ENCODE results near the gene PARP4. TPM values are rescaled to one million over a fixed set of nuclear protein-coding genes. Genes with fewer than 3 reads are reported as not detected.
A peak's percentile ranks its signal among the peaks of the same experiment; 100 is the strongest.
"Not testable (repeated sequence)": the region's sequence is repeated elsewhere in the genome, so short reads cannot be mapped to it uniquely, and the experiment has no call there.

Gene PARP4
- 31.5 and 35.5 TPM in 2 replicates for total RNA-seq
- long read RNA-seq, full-length matches to known transcripts, result 2 of 102 reads
- long read RNA-seq, partial matches to known transcripts, result 88 of 102 reads
- long read RNA-seq, other reads (novel, unspliced or antisense), result 12 of 102 reads

DNA sequence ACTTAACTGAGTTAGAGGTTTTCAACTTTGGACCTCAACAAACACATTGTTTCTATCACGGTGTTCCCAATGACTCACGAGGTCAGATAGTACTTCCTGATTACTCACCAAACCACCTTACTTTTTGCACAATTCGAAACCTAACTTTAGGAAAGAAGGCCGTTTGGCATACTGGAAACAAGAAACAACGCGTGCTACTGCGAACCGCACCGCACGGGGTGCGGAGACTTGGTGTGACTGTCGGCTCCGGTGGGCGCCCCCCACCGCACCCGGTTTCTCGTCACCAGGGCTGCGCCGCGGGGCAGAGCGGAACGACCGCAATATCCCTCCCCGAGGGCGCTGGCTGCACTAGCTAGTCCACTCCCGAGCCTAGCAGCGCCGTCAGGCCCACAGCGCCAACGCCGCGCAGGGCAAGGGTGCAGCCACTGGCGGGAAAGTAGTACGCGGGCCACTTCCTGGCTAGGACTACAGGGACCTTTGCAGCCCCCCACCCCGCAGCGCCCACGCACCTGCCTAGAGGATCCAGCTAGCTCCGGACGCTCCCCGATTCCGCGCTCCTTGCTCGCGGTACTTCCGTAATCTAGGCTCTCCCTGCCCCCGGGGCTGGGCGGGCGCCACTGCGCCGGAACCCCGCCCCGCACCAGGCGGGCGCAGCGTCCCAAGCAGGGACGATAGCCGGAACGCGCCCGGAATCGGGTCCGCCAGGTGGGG lies at the start of gene PARP4:
Gene PARP4 (minus strand): TSS at position 582 of the 711 bp plus-strand sequence. CDS start 9,002 bp downstream, outside the sequence.
- peak within 1 kb of the TSS; percentile 85 for H3K4me3 Mint-ChIP-seq (ENCODE audit: unreplicated experiment)
- no peaks in the 10 kb centered on the region for H3K9me3 Mint-ChIP-seq (ENCODE audit: unreplicated experiment)

DNA sequence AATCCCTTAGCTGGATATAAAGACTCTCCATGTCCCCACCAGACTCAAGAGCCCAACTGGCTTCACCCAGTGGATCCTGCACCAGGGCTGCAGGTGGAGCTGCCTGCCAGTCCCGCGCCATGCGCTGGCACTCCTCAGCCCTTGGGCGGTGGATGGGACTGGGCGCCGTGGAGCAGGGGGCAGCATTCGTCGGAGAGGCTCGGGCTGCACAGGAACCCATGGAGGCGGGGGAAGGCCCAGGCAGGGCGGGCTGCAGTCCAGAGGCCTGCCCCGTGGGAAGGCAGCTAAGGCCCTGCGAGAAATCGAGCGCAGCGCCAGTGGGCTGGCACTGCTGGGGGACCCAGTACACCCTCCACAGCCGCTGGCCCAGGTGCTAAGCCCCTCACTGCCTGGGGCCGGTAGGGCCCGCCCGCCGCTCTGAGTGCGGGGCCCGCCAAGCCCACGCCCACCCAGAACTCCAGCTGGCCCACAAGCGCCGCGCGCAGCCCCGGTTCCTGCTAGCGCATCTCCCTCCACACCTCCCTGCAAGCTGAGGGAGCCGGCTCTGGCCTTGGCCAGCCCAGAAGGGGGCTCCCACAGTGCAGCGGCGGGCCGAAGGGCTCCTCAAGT lies 48.1 kb upstream of the PARP4 start:
- peaks cover 36% of the 10 kb centered on the region for H3K27me3 Mint-ChIP-seq (ENCODE audit: unreplicated experiment)
- not testable (repeated sequence) for H3K4me1 Mint-ChIP-seq (ENCODE audit: unreplicated experiment); H3K4me3 Mint-ChIP-seq (ENCODE audit: unreplicated experiment); H3K36me3 Mint-ChIP-seq (ENCODE audit: unreplicated experiment); DNase-seq (ENCODE audit: extremely low spot score, unreplicated experiment); H3K9me3 Mint-ChIP-seq (ENCODE audit: unreplicated experiment); H3K27ac Mint-ChIP-seq (ENCODE audit: unreplicated experiment)

More for the DNA sequence above, at the start of gene PARP4:
- Mint-ChIP-seq H3K36me3 (ENCODE audit: unreplicated experiment) (peaks cover 5% of the 10 kb centered on the region), H3K27ac (ENCODE audit: unreplicated experiment) (peak within 1 kb of the TSS; percentile 97), H3K27me3 (ENCODE audit: unreplicated experiment) (peaks cover 3% of the 10 kb centered on the region), H3K4me1 (ENCODE audit: unreplicated experiment) (peaks cover 19% of the 10 kb centered on the region)
- TF ChIP-seq, protein P1, sequence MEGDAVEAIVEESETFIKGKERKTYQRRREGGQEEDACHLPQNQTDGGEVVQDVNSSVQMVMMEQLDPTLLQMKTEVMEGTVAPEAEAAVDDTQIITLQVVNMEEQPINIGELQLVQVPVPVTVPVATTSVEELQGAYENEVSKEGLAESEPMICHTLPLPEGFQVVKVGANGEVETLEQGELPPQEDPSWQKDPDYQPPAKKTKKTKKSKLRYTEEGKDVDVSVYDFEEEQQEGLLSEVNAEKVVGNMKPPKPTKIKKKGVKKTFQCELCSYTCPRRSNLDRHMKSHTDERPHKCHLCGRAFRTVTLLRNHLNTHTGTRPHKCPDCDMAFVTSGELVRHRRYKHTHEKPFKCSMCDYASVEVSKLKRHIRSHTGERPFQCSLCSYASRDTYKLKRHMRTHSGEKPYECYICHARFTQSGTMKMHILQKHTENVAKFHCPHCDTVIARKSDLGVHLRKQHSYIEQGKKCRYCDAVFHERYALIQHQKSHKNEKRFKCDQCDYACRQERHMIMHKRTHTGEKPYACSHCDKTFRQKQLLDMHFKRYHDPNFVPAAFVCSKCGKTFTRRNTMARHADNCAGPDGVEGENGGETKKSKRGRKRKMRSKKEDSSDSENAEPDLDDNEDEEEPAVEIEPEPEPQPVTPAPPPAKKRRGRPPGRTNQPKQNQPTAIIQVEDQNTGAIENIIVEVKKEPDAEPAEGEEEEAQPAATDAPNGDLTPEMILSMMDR (IDR thresholded peaks at IDR 0.05), result no peak
- peak; percentile 87 for DNase-seq (ENCODE audit: extremely low spot score, unreplicated experiment)

DNA sequence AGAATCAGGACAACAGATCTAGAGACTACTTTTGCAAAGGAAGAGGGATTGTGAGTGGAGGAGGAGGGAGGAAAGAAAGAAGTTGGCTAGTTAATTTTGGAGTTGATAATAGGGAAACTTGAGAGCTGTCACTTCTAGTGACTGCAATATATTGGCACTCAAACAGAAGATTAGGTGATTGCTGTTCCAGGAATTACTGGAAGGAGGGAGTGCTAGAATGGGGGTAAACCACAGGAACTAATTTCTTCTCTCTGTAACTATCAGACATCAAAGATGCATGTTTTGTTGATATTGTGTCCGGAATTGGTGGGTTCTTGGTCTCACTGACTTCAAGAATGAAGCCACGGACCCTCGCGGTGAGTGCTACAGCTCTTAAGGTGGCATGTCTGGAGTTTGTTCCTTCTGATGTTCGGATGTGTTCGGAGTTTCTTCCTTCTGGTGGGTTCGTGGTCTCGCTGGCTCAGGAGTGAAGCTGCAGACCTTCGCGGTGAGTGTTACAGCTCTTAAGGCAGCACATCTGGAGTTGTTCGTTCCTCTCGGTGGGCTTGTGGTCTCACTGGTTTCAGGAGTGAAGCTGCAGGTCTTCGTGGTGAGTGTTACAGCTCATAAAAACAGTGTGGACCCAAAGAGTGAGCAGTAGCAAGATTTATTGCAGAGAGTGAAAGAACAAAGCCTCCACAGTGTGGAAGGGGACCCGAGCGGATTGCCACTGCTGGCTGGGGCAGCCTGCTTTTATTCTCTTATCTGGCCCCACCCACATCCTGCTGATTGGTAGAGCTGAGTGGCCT lies 47.0 kb upstream of the PARP4 start:
- H3K27ac Mint-ChIP-seq (ENCODE audit: unreplicated experiment); H3K36me3 Mint-ChIP-seq (ENCODE audit: unreplicated experiment); H3K4me1 Mint-ChIP-seq (ENCODE audit: unreplicated experiment); H3K4me3 Mint-ChIP-seq (ENCODE audit: unreplicated experiment); H3K9me3 Mint-ChIP-seq (ENCODE audit: unreplicated experiment); DNase-seq (ENCODE audit: extremely low spot score, unreplicated experiment): not testable (repeated sequence)
- H3K27me3 Mint-ChIP-seq (ENCODE audit: unreplicated experiment), result peaks cover 30% of the 10 kb centered on the region

DNA sequence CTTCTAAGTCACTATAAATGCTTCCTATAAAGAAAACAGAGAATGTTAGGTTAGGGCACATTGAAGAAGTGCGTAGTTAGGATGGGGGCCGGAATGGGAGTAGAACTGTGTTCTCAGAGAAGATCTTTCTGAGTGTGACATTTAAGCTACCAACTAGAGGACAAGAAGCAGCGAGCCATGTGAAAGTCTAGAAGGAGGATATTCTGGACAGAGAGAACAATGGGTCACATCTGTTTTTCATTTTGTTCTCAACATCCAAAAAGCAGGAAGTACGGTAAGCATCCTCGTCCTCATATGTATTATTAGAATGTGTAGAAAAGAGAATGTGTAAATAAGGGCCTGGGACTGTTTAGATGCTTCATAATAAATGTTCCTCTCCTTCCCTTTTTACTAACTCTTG lies 44.5 kb upstream of the PARP4 start:
- Mint-ChIP-seq H3K27ac (ENCODE audit: unreplicated experiment) (no peak overlapping the region), H3K9me3 (ENCODE audit: unreplicated experiment) (no peaks in the 10 kb centered on the region), H3K4me1 (ENCODE audit: unreplicated experiment) (peaks cover 3% of the 10 kb centered on the region), H3K36me3 (ENCODE audit: unreplicated experiment) (no peaks in the 10 kb centered on the region), H3K4me3 (ENCODE audit: unreplicated experiment) (no peak overlapping the region), H3K27me3 (ENCODE audit: unreplicated experiment) (peaks cover 42% of the 10 kb centered on the region)
- TF ChIP-seq, protein P1 (IDR thresholded peaks at IDR 0.05), result no peak
- DNase-seq (ENCODE audit: extremely low spot score, unreplicated experiment), result no peak

DNA sequence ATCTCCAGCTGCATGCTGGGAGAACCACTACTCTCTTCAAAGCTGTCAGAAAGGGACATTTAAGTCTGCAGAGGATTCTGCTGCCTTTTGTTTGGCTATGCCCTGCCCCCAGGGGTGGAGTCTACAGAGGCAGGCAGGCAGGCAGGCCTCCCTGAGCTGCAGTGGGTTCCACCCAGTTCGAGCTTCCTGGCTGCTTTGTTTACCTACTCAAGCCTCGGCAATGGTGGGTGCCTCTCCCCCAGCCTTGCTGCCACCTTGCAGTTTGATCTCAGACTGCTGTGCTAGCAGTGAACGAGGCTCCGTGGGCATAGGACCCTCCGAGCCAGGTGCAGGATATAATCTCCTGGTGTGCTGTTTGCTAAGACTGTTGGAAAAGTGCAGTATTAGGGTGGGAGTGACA lies 41.3 kb upstream of the PARP4 start:
- not testable (repeated sequence) for H3K36me3 Mint-ChIP-seq (ENCODE audit: unreplicated experiment); H3K9me3 Mint-ChIP-seq (ENCODE audit: unreplicated experiment); H3K27ac Mint-ChIP-seq (ENCODE audit: unreplicated experiment); H3K4me1 Mint-ChIP-seq (ENCODE audit: unreplicated experiment); DNase-seq (ENCODE audit: extremely low spot score, unreplicated experiment); H3K4me3 Mint-ChIP-seq (ENCODE audit: unreplicated experiment)
- H3K27me3 Mint-ChIP-seq (ENCODE audit: unreplicated experiment), result peaks cover 49% of the 10 kb centered on the region

DNA sequence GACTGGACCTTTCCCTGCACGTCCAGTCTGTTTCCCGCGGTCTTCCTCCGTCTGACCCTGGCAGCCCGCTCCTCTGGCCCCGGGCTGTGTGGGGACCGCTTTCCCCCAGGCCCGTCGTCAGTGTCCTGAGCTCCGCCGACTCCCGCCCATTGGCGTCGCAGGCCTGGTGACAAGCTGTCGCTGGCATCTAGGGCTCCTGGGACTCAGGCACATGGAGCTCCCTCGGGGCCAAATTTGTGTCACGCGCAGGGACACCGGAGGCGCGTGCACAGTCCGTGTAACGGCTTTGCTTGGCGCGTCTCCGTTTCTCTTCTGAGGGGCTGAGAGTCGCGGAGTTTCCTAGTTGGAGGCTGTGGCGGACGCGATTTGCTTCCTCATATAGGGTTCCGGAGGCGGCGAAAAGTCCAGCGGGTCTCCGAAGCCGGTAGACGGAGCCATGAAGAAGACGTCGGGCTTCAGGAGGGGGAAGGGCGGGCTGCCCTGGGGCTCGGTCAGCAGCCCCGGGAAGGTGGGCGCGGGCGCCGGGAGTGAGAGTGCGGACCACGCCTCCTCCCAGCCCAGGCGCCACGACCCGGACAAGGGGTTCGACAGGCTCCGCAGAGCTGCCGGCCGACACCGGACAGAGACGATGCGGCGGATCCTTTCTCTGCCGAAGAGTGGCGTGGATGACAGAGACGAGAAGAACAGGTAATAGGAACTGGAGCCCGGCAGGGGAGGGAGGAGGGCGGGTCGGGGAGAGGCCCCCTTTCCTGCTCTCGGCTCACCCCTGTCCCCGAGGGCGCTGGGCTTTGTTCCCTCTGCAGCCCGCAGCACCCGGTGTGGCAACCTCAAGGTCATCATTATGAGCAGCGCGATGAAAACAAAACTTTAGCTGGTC lies 29.1 kb upstream of the PARP4 start:
- peak overlapping the region; percentile 76 for H3K4me3 Mint-ChIP-seq (ENCODE audit: unreplicated experiment)
- H3K36me3 Mint-ChIP-seq (ENCODE audit: unreplicated experiment); H3K27ac Mint-ChIP-seq (ENCODE audit: unreplicated experiment); H3K4me1 Mint-ChIP-seq (ENCODE audit: unreplicated experiment); DNase-seq (ENCODE audit: extremely low spot score, unreplicated experiment); H3K9me3 Mint-ChIP-seq (ENCODE audit: unreplicated experiment): not testable (repeated sequence)
- peaks cover 52% of the 10 kb centered on the region for H3K27me3 Mint-ChIP-seq (ENCODE audit: unreplicated experiment)

Data from osteocyte (in vitro differentiated cells).